Stimulated activated CD8-positive, alpha-beta memory T cell treated with anti-CD3 and anti-CD28 coated beads, Interleukin-4, amount 100 ng/mL, for 48 hours (primary cell): ENCODE results near the gene OR6K2.

Experiments
- DNase-seq: peaks from one replicate; pipeline ENCODE4 v3.0.0-alpha.2; 2020

The OR6K2 gene

GRCh38 chr1:158681606-158682005, 18.8 kb downstream of the OR6K2 start:
- DNase-seq, result no peak

- no peak for DNase-seq
Observed at GRCh38 chr1:158679289-158679688, 21.2 kb downstream of the OR6K2 start.

- DNase-seq, result no peak
Observed at GRCh38 chr1:158675563-158676323, 24.7 kb downstream of the OR6K2 start.

GRCh38 chr1:158674302-158674701, 26.1 kb downstream of the OR6K2 start:
- DNase-seq, result no peak

- no peak for DNase-seq
Observed at GRCh38 chr1:158666037-158666436, 34.4 kb downstream of the OR6K2 start.

DNA sequence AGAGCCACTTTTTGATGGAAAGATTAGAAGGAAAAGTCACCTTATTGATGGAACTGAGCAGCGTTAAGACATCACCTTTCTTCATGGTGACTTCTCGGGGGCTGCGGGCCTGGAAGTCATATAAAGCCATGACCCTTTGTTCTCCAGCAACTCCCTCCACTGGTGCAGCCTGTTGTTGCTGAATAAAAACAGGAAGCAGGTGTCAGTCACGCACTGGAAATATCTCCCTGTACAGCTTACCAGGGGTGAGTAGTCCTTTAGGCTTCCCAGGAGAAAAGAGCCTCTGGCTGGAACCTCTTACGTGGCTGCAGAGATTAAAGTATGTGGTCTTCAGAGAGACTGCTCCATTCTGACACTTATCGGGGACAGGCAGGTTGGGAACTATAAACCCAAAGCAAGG, 45.9 kb downstream of the OR6K2 start:
- DNase-seq, result no peak

DNA sequence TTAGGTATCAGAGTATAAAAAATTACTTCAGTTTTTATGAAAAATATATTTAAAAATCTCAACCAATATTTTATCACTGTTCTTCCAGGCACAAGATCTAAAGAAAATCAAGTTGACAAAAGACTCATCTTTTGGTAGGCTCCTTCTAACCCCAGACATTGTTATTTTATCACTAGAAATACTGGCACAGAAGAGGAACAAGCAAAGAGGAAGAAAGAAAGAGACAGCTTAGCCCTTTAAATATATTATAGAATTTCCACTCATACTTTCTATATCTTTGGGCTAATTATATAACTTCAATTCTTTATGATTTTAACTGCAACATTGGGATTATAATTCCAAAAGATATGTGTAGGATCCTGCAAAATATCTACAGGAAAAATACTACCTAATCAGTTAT, 46.4 kb downstream of the OR6K2 start:
- no peak for DNase-seq

- no peak for DNase-seq
Observed at GRCh38 chr1:158652721-158653334, 47.6 kb downstream of the OR6K2 start.
